ENCODE measurements around the gene TSPAN16.

TSPAN16 gene

DNA sequence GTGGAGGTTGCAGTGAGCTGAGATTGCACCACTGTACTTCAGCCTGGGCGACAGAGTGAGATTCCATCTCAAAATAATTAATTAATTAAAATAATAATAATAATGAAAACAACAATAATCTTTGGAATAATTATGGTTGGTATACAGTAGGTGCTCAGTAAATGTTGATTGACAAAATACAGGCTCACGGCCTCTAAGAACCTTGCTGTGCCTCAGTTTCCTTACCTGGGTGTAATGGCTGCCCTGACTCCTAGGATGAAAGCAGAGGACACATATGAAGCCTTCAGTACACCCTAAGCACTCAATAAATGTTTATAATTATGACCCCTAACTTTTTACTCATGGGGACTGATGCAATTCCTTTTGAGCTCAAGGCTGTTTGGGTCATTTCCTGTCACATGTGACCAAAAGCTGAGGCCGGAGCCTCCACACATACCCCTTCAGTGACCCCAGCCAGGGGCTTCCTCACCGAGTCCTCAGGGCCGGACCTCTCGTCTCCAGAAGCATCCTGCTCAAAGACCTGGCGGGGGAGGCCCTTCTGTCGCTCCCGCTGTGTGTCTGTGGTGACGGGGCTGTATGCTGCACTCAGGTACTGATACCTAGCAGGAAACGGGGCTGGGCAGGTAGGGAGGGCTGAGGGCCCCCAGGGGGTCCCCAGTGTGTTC is 44.2 kb upstream of the TSPAN16 start:
- Mint-ChIP-seq H3K9me3 (no peaks in the 10 kb centered on the region), H3K4me3 (no peak overlapping the region), H3K27ac (no peak overlapping the region), H3K36me3 (ENCODE audit: low read depth) (peaks cover 22% of the 10 kb centered on the region), H3K4me1 (peaks cover 18% of the 10 kb centered on the region), H3K27me3 (ENCODE audit: low read depth, poor library complexity) (peaks cover 3% of the 10 kb centered on the region)
- DNase-seq = no peak
- TF ChIP-seq, protein P1, sequence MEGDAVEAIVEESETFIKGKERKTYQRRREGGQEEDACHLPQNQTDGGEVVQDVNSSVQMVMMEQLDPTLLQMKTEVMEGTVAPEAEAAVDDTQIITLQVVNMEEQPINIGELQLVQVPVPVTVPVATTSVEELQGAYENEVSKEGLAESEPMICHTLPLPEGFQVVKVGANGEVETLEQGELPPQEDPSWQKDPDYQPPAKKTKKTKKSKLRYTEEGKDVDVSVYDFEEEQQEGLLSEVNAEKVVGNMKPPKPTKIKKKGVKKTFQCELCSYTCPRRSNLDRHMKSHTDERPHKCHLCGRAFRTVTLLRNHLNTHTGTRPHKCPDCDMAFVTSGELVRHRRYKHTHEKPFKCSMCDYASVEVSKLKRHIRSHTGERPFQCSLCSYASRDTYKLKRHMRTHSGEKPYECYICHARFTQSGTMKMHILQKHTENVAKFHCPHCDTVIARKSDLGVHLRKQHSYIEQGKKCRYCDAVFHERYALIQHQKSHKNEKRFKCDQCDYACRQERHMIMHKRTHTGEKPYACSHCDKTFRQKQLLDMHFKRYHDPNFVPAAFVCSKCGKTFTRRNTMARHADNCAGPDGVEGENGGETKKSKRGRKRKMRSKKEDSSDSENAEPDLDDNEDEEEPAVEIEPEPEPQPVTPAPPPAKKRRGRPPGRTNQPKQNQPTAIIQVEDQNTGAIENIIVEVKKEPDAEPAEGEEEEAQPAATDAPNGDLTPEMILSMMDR (IDR thresholded peaks at IDR 0.05) = no peak

- Mint-ChIP-seq H3K27me3 (ENCODE audit: low read depth, poor library complexity) (peaks cover 7% of the 10 kb centered on the region), H3K9me3 (no peaks in the 10 kb centered on the region), H3K27ac (no peak overlapping the region), H3K4me3 (no peak overlapping the region), H3K36me3 (ENCODE audit: low read depth) (peaks cover 17% of the 10 kb centered on the region), H3K4me1 (peaks cover 18% of the 10 kb centered on the region)
- TF ChIP-seq, protein P1 (IDR thresholded peaks at IDR 0.05) = no peak
- no peak for DNase-seq
Observed at GRCh38 chr19:11252665-11253355, 43.1 kb upstream of the TSPAN16 start.

DNA sequence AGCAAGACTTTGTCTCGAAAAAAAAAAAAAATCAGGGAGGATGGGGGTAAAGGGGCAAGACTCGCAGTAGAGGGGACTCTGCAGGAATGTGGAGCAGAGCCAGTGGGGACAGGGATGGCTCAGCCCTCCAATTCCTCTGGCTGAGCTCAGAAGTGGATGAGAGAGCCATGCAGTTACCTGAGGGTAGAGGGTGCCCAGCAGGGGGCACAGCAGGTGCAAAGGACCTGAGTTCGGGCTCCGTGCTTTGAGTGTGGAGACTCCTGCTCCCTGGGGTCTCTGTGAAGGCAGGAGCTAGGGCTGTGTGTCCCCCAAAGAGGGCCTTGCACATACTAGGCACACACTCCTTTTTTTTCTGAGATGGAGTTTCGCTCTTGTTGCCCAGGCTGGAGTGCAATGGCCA is 41.3 kb upstream of the TSPAN16 start:
- Mint-ChIP-seq H3K4me3 (no peak overlapping the region), H3K27ac (no peak overlapping the region), H3K4me1 (peaks cover 18% of the 10 kb centered on the region), H3K9me3 (no peaks in the 10 kb centered on the region), H3K27me3 (ENCODE audit: low read depth, poor library complexity) (peaks cover 4% of the 10 kb centered on the region), H3K36me3 (ENCODE audit: low read depth) (peaks cover 11% of the 10 kb centered on the region)
- TF ChIP-seq, protein P1 (IDR thresholded peaks at IDR 0.05) = no peak
- no peak for DNase-seq

- Mint-ChIP-seq H3K4me1 (peaks cover 22% of the 10 kb centered on the region), H3K27me3 (ENCODE audit: low read depth, poor library complexity) (peaks cover 4% of the 10 kb centered on the region), H3K27ac (no peak overlapping the region), H3K4me3 (no peak overlapping the region), H3K36me3 (ENCODE audit: low read depth) (peaks cover 3% of the 10 kb centered on the region), H3K9me3 (no peaks in the 10 kb centered on the region)
- DNase-seq = peak; percentile 45
- TF ChIP-seq, protein P1 (IDR thresholded peaks at IDR 0.05) = no peak
Observed at GRCh38 chr19:11256189-11256588, 39.8 kb upstream of the TSPAN16 start.

DNA sequence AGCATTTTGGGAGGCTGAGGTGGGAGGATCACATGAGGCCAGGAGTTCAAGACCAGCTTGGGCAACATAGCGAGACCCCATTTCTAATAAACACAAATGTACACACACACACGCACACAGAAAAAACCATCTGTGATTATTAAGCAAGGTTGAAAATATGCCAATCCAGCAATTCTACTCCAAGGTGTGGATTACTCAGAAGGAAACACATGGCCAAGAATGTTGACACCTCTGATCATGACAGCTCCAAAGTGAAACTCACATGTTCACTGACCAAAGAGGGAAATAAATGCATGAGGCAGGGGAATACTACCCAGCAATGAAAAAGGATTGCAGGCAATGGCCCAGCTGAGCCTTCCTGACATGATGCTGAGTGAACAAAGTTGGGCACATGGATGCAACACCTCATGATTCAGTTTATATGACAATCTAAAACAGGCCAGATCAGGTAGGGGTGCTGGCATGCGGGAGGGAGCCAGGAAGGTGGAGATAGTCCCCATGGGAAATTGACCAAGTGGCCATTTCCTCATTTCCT is 38.0 kb upstream of the TSPAN16 start:
- Mint-ChIP-seq H3K27ac (no peak overlapping the region), H3K9me3 (no peaks in the 10 kb centered on the region), H3K4me1 (peaks cover 20% of the 10 kb centered on the region), H3K36me3 (ENCODE audit: low read depth) (no peaks in the 10 kb centered on the region), H3K4me3 (no peak overlapping the region), H3K27me3 (ENCODE audit: low read depth, poor library complexity) (peaks cover 4% of the 10 kb centered on the region)
- TF ChIP-seq, protein P1 (IDR thresholded peaks at IDR 0.05) = no peak
- DNase-seq = no peak

All from nephron progenitor cell (in vitro differentiated cells).